Neural progenitor cell (in vitro differentiated cells): ENCODE results near the gene MYLK4. TPM values are rescaled to one million over a fixed set of nuclear protein-coding genes. Genes with fewer than 3 reads are reported as not detected.

Experiments used
- DNase-seq: peaks from one replicate; pipeline ENCODE4 v3.0.0-alpha.2; 2016; ENCODE audit warnings: low spot score
- H2AFZ ChIP-seq: fragments of 200-600 bp; sonication (generic); replicated peaks from 2 replicates; pipeline ENCODE4 v1.6.1; 2016; ENCODE audit warnings: antibody characterized with exemption
- H3F3A ChIP-seq: fragments of 200-600 bp; sonication (generic); 2 replicates; pipeline ENCODE4 v1.6.1; 2016; ENCODE audit warnings: antibody characterized with exemption, low read depth
- H3K27ac ChIP-seq: fragments of 200-600 bp; sonication (generic); 2 replicates; pipeline ENCODE4 v1.5.1; 2016; ENCODE audit warnings: mild to moderate bottlenecking
- H3K27me3 ChIP-seq: fragments of 200-600 bp; sonication (generic); 2 replicates; pipeline ENCODE4 v1.6.1; 2016; ENCODE audit warnings: mild to moderate bottlenecking, moderate library complexity
- H3K36me3 ChIP-seq: fragments of 200-600 bp; sonication (generic); 2 replicates; pipeline ENCODE4 v1.5.1; 2016
- H3K4me1 ChIP-seq: fragments of 200-600 bp; sonication (generic); 2 replicates; pipeline ENCODE4 v1.6.1; 2016; ENCODE audit warnings: mixed run types
- H3K4me2 ChIP-seq: fragments of 200-600 bp; sonication (generic); 2 replicates; pipeline ENCODE4 v1.6.1; 2016
- H3K4me3 ChIP-seq: fragments of 200-600 bp; sonication (generic); 2 replicates; pipeline ENCODE4 v1.5.1; 2016
- H3K79me2 ChIP-seq: fragments of 200-600 bp; sonication (generic); 2 replicates; pipeline ENCODE4 v1.6.1; 2016; ENCODE audit warnings: low read depth
- H3K9ac ChIP-seq: fragments of 200-600 bp; sonication (generic); 2 replicates; pipeline ENCODE4 v1.6.1; 2016
- H3K9me3 ChIP-seq: fragments of 200-600 bp; sonication (generic); 2 replicates; pipeline ENCODE4 v1.5.1; 2016; ENCODE audit warnings: low read depth
- H4K20me1 ChIP-seq: fragments of 200-600 bp; sonication (generic); 2 replicates; pipeline ENCODE4 v1.6.1; 2016; ENCODE audit warnings: low read depth
- H3K27ac Mint-ChIP-seq: 3 replicates; pipeline ENCODE4 v1.8.0; 2021; ENCODE audit warnings: mixed read lengths
- H3K27me3 Mint-ChIP-seq: 2 replicates; pipeline ENCODE4 v1.8.0; 2022; ENCODE audit warnings: low read depth, mild to moderate bottlenecking, inconsistent platforms, moderate library complexity, mixed read lengths; ENCODE audit not compliant: insufficient read depth
- H3K36me3 Mint-ChIP-seq: 3 replicates; pipeline ENCODE4 v1.8.0; 2021; ENCODE audit warnings: mixed read lengths
- H3K4me1 Mint-ChIP-seq: 3 replicates; pipeline ENCODE4 v1.8.0; 2021; ENCODE audit warnings: mixed read lengths
- H3K4me3 Mint-ChIP-seq: 3 replicates; pipeline ENCODE4 v1.8.0; 2021; ENCODE audit warnings: mild to moderate bottlenecking, moderate library complexity, mixed read lengths
- H3K9me3 Mint-ChIP-seq: 3 replicates; pipeline ENCODE4 v1.8.0; 2020; ENCODE audit warnings: mixed read lengths
- CTCF ChIP-seq: fragments of 200-600 bp; sonication (generic); IDR thresholded peaks from 2 replicates; pipeline ENCODE4 v1.5.1; 2017; ENCODE audit warnings: antibody characterized with exemption, mild to moderate bottlenecking
- EZH2 ChIP-seq: fragments of 200-600 bp; sonication (generic); IDR thresholded peaks from 2 replicates; pipeline ENCODE4 v1.6.1; 2017; ENCODE audit warnings: antibody characterized with exemption, mild to moderate bottlenecking, moderate library complexity
- EZH2phosphoT487 ChIP-seq: fragments of 200-600 bp; sonication (generic); IDR thresholded peaks from 2 replicates; pipeline ENCODE4 v1.6.1; 2017; ENCODE audit warnings: antibody characterized with exemption
- total RNA-seq: library from RNA; depleted of rRNA; stranded (reverse); fragments of >200 nt; gene quantifications from 2 replicates; pipeline ENCODE4 v1.2.3, GENCODE V29; 2015; ENCODE audit warnings: low replicate concordance

MYLK4 gene
- total RNA-seq, 1 donor from 2014 or later = not detected

DNA sequence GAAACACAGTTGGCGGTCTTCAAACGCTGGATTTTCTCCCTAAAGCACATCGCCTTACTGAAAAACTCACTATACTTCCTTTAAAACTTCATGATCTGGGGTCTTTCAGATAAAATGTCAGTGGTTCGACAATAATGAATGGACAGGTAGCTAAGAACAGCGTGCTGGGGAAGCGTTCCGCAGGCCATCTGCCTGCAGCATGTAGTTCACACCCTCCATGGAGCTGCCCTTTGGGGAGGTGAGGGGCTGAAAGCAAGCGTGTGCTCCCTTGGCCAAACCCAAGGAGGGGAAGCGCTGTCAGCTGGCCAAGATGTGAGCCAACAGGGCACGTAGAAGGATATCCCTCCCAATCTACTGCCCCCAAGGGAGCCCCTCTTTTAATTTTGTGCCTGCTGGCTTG, 20.8 kb downstream of the MYLK4 start:
- Histone ChIP-seq H2AFZ (no peak overlapping the region), H3K9ac (no peak overlapping the region), H3K27ac (no peak overlapping the region), H4K20me1 (no peaks in the 10 kb centered on the region), H3K4me1 (no peaks in the 10 kb centered on the region), H3K9me3 (no peaks in the 10 kb centered on the region), H3K36me3 (no peaks in the 10 kb centered on the region), H3K79me2 (no peaks in the 10 kb centered on the region), H3F3A (no peaks in the 10 kb centered on the region), H3K4me2 (no peak overlapping the region), H3K4me3 (no peak overlapping the region), H3K27me3 (no peaks in the 10 kb centered on the region)
- Mint-ChIP-seq H3K4me3 (no peak overlapping the region), H3K27ac (peak overlapping the region; percentile 62), H3K9me3 (no peaks in the 10 kb centered on the region), H3K4me1 (peaks cover 14% of the 10 kb centered on the region), H3K36me3 (no peaks in the 10 kb centered on the region), H3K27me3 (no peaks in the 10 kb centered on the region)
- no peak for DNase-seq
- TF ChIP-seq CTCF (no peak), EZH2 (no peak), EZH2phosphoT487 (no peak)

DNA sequence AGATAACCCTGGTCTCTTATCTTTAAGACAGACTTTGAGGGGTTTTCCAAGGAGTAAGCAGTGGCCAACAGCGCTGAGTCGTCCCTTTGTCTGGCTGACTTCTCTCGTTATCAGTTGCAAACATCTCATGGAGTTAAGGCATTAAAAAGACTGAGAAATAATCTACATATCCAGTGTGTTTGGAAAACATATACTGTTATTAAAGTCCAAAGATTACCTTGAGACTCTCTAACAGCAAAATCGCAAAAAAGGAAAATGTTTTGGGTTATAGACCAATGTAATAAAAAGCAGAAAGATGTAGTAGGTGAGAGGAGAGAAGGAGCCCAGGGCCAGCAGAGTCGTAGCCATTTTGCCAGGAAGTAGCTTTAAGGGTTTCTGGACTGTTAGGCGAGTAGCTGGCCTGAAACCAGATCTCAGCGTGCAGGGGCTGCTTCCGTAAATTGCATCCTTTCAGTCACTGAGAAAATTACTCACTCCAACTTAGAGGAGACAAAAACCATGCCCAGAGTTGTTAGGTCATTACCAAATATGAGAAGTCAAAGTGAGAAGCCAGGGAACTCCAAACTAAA, 24.6 kb downstream of the MYLK4 start:
- no peaks in the 10 kb centered on the region for H3K9me3 Mint-ChIP-seq
- H3K4me3 Mint-ChIP-seq = no peak overlapping the region
- no peaks in the 10 kb centered on the region for H4K20me1 ChIP-seq
- H3F3A ChIP-seq = no peaks in the 10 kb centered on the region
- no peak overlapping the region for H3K27ac Mint-ChIP-seq
- H2AFZ ChIP-seq = peak overlapping the region; percentile 51
- no peak overlapping the region for H3K9ac ChIP-seq
- H3K27ac ChIP-seq = no peak overlapping the region
- no peak for TF ChIP-seq EZH2
- TF ChIP-seq CTCF = no peak
- no peak for TF ChIP-seq EZH2phosphoT487
- no peaks in the 10 kb centered on the region for H3K79me2 ChIP-seq
- H3K9me3 ChIP-seq = no peaks in the 10 kb centered on the region
- H3K36me3 ChIP-seq = no peaks in the 10 kb centered on the region
- H3K4me1 ChIP-seq = no peaks in the 10 kb centered on the region
- H3K27me3 ChIP-seq = no peaks in the 10 kb centered on the region
- peaks cover 5% of the 10 kb centered on the region for H3K27me3 Mint-ChIP-seq
- H3K4me3 ChIP-seq = no peak overlapping the region
- H3K36me3 Mint-ChIP-seq = no peaks in the 10 kb centered on the region
- no peak overlapping the region for H3K4me2 ChIP-seq
- peaks cover 6% of the 10 kb centered on the region for H3K4me1 Mint-ChIP-seq
- DNase-seq = no peak

DNA sequence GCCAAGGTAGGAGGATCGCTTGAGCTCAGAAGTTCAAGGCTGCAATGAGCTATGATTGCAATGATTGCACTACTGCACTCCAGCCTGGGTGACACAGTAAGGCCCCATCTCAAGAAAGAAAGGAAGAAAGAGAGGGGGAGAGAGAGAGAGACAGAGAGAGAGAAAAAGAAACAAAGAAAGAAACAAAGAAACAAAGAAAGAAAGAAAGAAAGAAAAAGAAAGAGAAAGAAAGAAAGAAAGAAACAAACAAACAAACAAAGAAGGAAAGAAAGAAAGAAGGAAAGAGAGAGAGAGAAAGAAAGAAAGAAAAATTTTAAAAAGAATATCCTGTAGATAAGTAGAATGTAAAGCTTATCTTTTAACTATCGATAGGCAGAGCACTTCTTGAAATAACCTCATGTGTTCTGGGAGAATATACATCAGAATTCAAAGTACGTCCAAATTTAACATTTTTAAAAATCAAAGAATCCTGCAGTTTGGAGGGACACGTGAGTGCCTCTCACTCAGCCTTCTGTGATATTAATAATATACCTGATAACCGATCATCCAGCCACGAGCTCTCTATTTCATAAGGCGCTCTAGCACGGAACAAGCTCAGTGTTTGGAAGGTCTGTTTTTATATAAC, 25.2 kb downstream of the MYLK4 start:
- Histone ChIP-seq H3K9ac (no peak overlapping the region), H3K4me1 (no peaks in the 10 kb centered on the region), H3F3A (no peaks in the 10 kb centered on the region), H2AFZ (peak overlapping the region; percentile 51), H3K36me3 (no peaks in the 10 kb centered on the region), H3K27ac (no peak overlapping the region), H3K4me3 (no peak overlapping the region), H3K79me2 (no peaks in the 10 kb centered on the region), H3K9me3 (no peaks in the 10 kb centered on the region), H4K20me1 (no peaks in the 10 kb centered on the region), H3K27me3 (no peaks in the 10 kb centered on the region), H3K4me2 (no peak overlapping the region)
- Mint-ChIP-seq H3K9me3 (peaks cover 2% of the 10 kb centered on the region), H3K36me3 (no peaks in the 10 kb centered on the region), H3K27me3 (peaks cover 5% of the 10 kb centered on the region), H3K4me1 (peaks cover 6% of the 10 kb centered on the region), H3K4me3 (no peak overlapping the region), H3K27ac (no peak overlapping the region)
- TF ChIP-seq EZH2 (no peak), CTCF (no peak), EZH2phosphoT487 (no peak)
- no peak for DNase-seq
